Uterine smooth muscle cell (primary cell): ENCODE data around the gene ZNF185. TPM values are rescaled to one million over a fixed set of nuclear protein-coding genes. Genes with fewer than 3 reads are reported as not detected.

Source experiments
- total RNA-seq: library from RNA; depleted of rRNA; stranded (reverse); fragments of >200 nt; gene quantifications from 2 replicates; pipeline ENCODE4 v1.2.3, GENCODE V29; 2014

Gene ZNF185
- total RNA-seq: 4.3 and 4.5 TPM in 2 replicates

DNA sequence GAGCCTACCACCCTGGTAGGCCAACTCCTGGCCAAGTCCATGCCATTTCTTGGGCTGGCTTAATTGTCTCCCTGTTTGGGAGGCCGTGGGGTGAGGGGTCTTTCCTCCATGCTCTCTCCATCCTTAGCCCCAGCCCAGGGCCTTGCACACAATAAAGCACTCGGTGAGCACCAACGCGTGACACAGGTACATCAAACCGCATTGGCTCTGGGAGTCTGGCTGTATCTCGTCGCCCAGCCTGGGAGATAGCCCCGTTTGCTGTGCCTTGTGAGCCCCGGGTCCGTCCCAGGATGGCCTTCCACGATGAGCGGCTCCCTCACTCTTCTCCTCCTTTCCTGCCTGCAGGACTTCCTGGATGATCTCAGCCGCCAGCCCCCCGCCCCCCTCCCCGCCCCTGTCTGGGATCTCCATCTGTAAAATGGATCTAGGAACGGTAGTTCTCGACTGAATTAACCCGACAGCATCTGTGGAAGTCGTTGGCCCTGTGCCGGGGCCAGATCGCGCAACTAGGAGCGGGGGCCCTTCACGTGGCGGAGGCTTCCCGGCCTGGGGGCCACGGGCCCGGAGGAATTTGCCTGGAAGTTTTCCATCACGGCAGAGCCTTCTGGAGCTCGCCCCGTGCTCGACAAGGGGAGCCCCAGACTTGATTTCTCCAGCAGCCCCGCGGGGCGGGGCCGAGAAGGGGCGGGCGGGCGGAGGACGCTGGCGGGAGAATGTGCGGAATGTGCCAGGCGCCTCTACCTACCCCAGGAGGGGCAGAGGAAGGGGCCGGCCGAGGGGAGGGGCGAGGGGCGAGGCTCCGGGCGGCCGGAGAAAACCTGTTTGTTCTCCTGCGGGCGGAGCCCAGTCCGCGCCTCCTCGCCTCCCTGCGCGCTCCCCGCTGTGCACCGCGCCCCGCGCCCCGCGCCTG lies at the start of gene ZNF185:
Gene ZNF185, plus strand, starts transcription at position 846 of the 910 bp plus-strand sequence. CDS start 16,423 bp downstream, outside the sequence.

Other genes starting within 250 kb of the ZNF185 start
- gene MAGEA3, start 199.3 kb upstream of the ZNF185 start, total RNA-seq: not detected in 2 replicates
- not detected in 2 replicates for gene CSAG2, start 188.8 kb upstream of the ZNF185 start, total RNA-seq
- not detected in 2 replicates for gene MAGEA2B, start 183.4 kb upstream of the ZNF185 start, total RNA-seq
- gene CSAG1, start 164.3 kb upstream of the ZNF185 start, total RNA-seq: not detected in 2 replicates
- gene MAGEA12, start 164.3 kb upstream of the ZNF185 start, total RNA-seq: not detected in 2 replicates
- gene MAGEA2, start 144.2 kb upstream of the ZNF185 start, total RNA-seq: not detected in 2 replicates
- not detected in 2 replicates for gene CSAG3, start 138.8 kb upstream of the ZNF185 start, total RNA-seq
- not detected in 2 replicates for gene MAGEA6, start 128.4 kb upstream of the ZNF185 start, total RNA-seq
- 39.2 and 56.4 TPM in 2 replicates for gene CETN2, start 67.3 kb upstream of the ZNF185 start, total RNA-seq
- gene NSDHL, start 67.0 kb upstream of the ZNF185 start, total RNA-seq: 45.5 and 45.8 TPM in 2 replicates
- not detected in 2 replicates for gene PNMA5, start 96.0 kb downstream of the ZNF185 start, total RNA-seq
- 0.11 and 0.12 TPM in 2 replicates for gene PNMA3, start 158.4 kb downstream of the ZNF185 start, total RNA-seq
- gene PNMA6A, start 174.4 kb downstream of the ZNF185 start, total RNA-seq: 3.5 and 8.7 TPM in 2 replicates